Stimulated activated CD8-positive, alpha-beta memory T cell treated with anti-CD3 and anti-CD28 coated beads, Interleukin-12 subunit alpha, Interleukin-12 subunit beta, amount 100 ng/mL, for 1 hour (primary cell): ENCODE measurements around the gene SPPL2C.
"Not testable (repeated sequence)": the region's sequence is repeated elsewhere in the genome, so short reads cannot be mapped to it uniquely, and the experiment has no call there.

ENCODE experiments used
- DNase-seq: peaks from one replicate; pipeline ENCODE4 v3.0.0-alpha.2; 2020; ENCODE audit warnings: low read depth

SPPL2C gene

DNA sequence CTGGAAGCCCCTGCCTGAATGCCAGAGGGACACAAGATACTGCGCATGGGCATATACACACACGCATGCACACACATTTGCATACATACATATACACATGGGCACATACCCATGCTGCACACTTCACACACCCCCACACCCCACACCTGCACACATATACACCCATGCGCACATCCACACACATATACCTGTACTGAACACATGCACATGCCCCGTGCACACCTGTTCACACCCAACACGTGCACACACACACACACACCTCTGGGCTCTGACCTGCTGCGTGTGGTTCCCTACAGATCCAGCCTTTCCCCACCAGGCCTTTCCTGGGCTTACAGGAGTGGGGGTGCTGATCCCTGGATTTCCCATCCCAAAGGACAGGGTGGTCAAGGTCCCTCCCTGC, 6.3 kb downstream of the SPPL2C start:
- DNase-seq: no peak

DNA sequence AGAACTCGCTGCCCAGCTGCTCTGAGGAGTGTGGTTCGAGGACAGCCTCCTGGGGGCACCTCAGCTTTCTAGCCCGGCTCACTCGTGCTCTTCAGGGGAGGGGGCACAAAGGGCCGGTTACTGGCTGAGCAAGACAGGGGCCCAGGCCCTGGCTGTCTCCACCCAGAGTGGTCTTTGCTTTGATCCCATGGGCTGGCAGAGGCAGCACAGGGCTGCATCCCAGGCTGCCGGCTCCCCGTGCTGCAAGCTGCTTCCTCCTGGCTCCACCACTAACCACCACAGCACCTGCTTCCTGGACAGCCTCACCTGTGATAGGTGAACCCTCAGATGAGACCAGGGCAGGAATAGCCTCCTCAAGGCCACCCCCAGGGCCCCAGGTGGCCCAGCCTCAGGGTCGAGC, 6.8 kb downstream of the SPPL2C start:
- DNase-seq: no peak

GRCh38 chr17:45851873-45852272, 7.2 kb downstream of the SPPL2C start:
- DNase-seq: no peak

- DNase-seq: peak; percentile 36
These were observed 8.0 kb downstream of the SPPL2C start for GRCh38 chr17:45852535-45853297.

- DNase-seq: no peak
These were observed 9.5 kb downstream of the SPPL2C start for GRCh38 chr17:45854209-45854608.

DNA sequence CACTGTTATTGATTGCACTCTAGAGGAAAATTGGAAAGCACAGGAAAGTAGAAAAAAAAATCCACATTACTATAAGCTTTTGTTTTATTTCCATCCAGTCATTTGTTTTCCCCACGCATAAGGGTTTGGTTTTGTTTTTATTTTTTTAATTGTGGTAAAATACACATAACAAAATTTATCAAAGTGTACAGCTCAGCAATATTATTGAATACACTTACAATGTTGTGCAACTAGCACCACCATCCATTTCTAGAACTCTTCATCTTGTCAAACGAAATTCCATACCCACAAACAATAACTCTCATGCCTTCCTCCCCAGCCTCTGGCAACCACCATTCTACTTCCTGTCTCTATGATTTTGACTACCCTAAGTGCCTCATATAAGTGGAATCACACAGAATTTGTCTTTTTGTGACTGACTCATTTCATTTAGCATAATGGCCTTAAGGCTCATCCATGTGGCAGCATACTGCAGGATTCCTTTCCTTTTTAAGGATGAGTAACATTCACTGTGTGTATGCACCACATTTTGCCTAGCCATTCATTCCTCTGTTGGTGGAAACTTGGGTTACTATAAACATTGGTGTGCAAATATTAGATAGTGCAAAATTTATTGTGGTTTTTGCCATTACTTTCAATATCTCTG, 11.1 kb downstream of the SPPL2C start:
- DNase-seq: no peak

DNA sequence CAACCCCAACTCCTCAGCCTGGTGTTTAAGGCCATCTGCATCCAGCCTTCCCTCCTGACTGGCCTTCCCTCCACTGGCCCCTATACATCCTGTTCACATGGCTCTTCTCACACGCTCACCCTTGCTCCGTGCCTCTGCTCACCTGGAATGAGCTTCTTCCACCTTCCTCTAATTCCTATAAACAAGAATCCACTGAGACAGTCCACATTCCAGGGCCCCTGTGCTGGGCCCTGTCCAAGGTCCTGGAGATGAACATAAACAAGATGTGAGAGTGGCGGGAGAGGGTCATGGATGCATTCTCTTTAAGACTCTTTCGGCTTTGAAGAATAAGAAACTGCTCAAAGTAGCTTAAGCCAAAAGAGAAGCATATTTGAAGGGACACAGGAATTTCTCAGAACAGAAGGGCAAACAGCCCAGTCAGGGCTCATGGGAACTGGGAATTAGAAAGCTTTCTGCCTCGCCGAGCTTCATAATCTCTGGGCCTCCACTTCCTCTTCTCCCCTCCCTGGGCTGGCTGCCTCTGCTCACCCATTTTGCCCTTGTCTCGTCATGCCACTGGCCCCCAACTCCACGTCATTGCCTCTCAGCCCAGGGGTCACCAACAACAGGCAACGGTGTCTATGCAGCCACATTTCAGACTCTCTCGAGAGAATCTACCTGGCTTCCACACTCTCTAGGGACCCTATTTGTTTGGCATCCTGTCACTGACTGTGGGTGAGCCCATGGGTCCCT, 13.5 kb downstream of the SPPL2C start:
- no peak for DNase-seq

GRCh38 chr17:45861165-45861564, 16.5 kb downstream of the SPPL2C start:
- DNase-seq: no peak

- DNase-seq: not testable (repeated sequence)
These were observed 17.4 kb downstream of the SPPL2C start for GRCh38 chr17:45862127-45862526.

- no peak for DNase-seq
These were observed 19.4 kb downstream of the SPPL2C start for GRCh38 chr17:45863857-45864654.

DNA sequence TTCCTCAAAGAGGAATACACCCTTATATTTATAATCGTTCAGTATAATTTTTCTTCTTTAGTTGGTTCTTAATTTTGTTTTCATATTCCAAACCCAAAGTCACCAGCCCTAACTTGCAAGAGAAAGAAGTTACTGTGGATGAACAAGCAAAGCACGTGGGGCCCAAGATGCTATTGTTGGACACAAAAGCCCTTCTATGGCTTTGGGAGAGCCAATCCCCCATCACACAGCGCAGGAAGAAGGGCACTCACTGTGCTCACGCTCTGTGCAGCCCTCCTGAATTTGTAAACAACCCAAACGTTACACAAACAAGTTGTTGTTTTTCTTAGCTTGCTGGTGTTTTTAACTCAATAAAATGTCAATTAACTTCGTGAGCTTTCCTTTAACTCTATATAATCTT, 22.5 kb downstream of the SPPL2C start:
- DNase-seq: no peak

DNA sequence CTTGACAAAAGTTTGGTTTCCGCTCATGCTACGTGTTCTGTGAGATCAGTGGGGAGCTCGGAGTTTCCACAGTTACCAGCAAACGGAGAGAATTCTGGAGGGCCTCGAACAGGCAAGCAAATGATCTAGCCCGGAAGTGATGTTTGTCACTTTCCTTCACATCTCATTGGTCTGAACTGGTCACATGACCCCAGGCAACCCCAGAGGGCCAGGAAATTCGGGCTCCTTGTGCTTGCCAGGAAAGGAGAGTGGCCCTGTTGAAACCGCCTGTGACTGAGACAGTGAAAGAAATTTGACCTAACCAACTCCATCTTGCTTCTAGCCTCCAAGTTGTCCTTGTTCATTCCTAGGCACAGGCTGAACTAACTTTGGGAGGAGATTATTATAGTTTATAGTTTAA, 23.0 kb downstream of the SPPL2C start:
- DNase-seq: no peak

DNA sequence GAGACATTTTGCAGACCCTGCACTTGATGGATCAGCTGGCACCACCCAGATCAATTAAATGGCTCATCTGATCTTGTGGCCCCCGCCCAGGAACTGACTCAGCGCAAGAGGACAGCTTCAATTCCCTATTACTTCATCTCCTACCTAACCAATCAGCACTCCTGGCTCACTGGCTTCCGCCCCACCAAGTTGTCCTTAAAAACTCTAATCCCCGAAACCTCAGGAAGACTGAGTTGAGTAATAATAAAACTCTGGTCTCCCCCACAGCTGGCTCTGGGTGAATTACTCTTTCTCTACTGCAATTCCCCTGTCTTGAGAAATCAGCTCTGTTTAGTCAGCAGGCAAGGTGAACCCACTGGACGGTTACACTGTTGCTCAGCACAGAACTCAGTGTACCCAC, 23.6 kb downstream of the SPPL2C start:
- DNase-seq: no peak

- no peak for DNase-seq
These were observed 25.1 kb downstream of the SPPL2C start for GRCh38 chr17:45869676-45870341.

- DNase-seq: no peak
These were observed 25.8 kb downstream of the SPPL2C start for GRCh38 chr17:45870342-45870974.

DNA sequence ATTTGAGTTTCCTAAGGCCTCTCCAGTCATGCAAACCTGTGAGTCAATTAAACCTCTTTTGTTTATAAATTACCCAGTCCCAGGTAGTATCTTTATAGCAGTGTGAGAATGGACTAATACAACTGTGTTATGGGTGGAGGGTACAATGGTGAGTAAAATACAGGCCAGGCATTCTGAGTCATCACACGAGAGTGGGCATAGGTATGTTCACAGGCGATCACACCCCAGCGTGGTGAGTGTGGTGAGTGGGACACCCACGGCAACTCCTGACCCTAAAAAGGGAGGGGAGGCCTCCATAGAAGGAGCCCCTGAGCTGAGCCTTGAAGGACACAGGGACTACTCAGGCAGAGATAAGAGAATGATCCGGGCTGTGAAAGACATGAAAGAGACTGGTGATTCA, 27.0 kb downstream of the SPPL2C start:
- no peak for DNase-seq

GRCh38 chr17:45873728-45874127, 29.0 kb downstream of the SPPL2C start:
- no peak for DNase-seq

DNA sequence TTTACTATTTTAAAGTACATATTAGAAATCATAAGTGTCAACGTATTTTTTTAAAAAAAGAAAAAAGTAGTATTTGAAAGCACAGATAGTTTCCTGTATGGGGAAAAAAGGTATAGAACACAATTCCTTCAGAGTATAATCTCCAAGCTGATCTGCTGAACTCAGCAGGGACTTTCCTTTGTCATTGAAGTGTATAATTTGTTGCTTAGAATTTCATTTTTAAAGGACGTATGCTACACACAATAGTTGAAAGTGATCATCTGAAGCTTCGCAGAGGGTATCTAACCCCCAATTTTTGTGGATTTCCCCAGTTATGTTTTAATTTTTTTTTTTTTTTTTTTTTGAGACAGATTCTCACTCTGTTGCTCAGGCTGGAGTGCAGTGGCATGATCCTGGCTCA, 29.5 kb downstream of the SPPL2C start:
- DNase-seq: no peak

DNA sequence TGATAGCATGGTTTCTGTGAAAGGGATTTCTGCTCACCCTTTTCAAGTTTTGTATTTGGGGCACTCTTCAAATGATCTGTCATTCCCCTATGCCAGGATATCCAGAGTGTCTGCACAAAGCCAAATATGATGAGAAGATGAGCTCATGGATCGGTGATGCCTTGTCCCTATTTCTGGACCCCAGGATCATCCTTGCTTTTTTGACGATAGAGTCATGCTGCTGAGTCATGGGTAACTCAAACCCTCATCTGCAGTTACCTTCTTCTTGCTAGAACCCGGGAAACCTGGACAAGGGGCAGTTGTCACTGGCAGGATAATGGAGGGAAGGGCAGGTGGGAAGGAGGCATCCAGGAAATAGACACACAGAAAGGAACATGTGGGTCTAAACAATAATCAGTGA, 31.9 kb downstream of the SPPL2C start:
- no peak for DNase-seq

- DNase-seq: no peak
These were observed 32.8 kb downstream of the SPPL2C start for GRCh38 chr17:45877467-45877866.

GRCh38 chr17:45883063-45883462, 38.4 kb downstream of the SPPL2C start:
- no peak for DNase-seq
